Heart left ventricle (tissue), 16 donors: ENCODE results near the gene SFN. TPM values are rescaled to one million over a fixed set of nuclear protein-coding genes. Genes with fewer than 3 reads are reported as not detected.

Source experiments
- ATAC-seq, 4 donors: fragments of 200-7000 bp; cut with Tn5 transposase; one replicate each; pipeline ENCODE4 v1.9.1; 2020 to 2022; ENCODE audit warnings: moderate library complexity in 4 of 4, mild to moderate bottlenecking in 3 of 4, moderate number of reproducible peaks in 1 of 4
- DNase-seq, 5 donors: peaks; one replicate each; pipeline ENCODE4 v3.0.0-alpha.2; 2020
- H3K27ac ChIP-seq, 12 donors: fragments of 200-600 bp; sonication (generic) in 4 of 12; one replicate each; pipeline versions ENCODE4 v1.5.0 to v1.8.0; 2016 to 2022; ENCODE audit warnings: mild to moderate bottlenecking in 2 of 12
- H3K27me3 ChIP-seq, 9 donors: fragments of 200-600 bp; sonication (generic) in 2 of 9; one replicate each; pipeline versions ENCODE4 v1.5.1 to v1.8.0; 2016 to 2022; ENCODE audit warnings: mild to moderate bottlenecking in 3 of 9
- H3K36me3 ChIP-seq, 9 donors: fragments of 200-600 bp; sonication (generic) in 2 of 9; one replicate each; pipeline versions ENCODE4 v1.5.0 to v1.8.0; 2018 to 2022; ENCODE audit warnings: mild to moderate bottlenecking in 2 of 9
- H3K4me1 ChIP-seq, 12 donors: fragments of 200-600 bp; sonication (generic) in 4 of 12; one replicate each; pipeline versions ENCODE4 v1.5.0 to v1.8.0; 2016 to 2022; ENCODE audit warnings: mild to moderate bottlenecking in 3 of 12
- H3K4me3 ChIP-seq, 12 donors: fragments of 200-600 bp; sonication (generic) in 4 of 12; one replicate each; pipeline versions ENCODE4 v1.5.0 to v1.8.0; 2017 to 2022; ENCODE audit warnings: mild to moderate bottlenecking in 9 of 12, moderate library complexity in 4 of 12
- H3K9me3 ChIP-seq, 12 donors: fragments of 200-600 bp; sonication (generic) in 4 of 12; one replicate each; pipeline versions ENCODE4 v1.5.0 to v1.8.0; 2016 to 2022; ENCODE audit warnings: mild to moderate bottlenecking in 1 of 12
- POLR2A ChIP-seq, 2 donors: fragments of 450-650 bp; IDR thresholded peaks; one replicate each; pipeline ENCODE4 v1.6.1; 2017; ENCODE audit warnings: antibody characterized with exemption in 2 of 2, mild to moderate bottlenecking in 2 of 2, moderate library complexity in 2 of 2
- WGBS, 4 donors: extraction: QIAGEN DNeasy Blood & Tissue Kit in 2 of 4; methylation state at CpG; one replicate each; pipeline versions ENCODE4 v1.1.5 to v1.1.7; 2013 to 2018; 5-methylcytosine and 5-hydroxymethylcytosine counted together
- intact Hi-C, 10 donors: fragments of 100-400 bp; cut with DNase I; formaldehyde crosslinking; loops; one replicate each; pipeline versions ENCODE4 v1.11.1 to v1.14.2; 2022
- polyA plus RNA-seq, 2 donors: library from polyadenylated mRNA; stranded (reverse); fragments of 200-250 nt; gene quantifications; one replicate each; pipeline ENCODE4 v1.2.3, GENCODE V29; 2013
- total RNA-seq, 9 donors: library from RNA; depleted of rRNA in 2 of 9; stranded (reverse); fragments of >200 nt in 2 of 9; fragmentation: NEBNext Ultra II Directional in 3 of 9; extraction: Animal tissue kit (Norgen Biotek cat#: 25700) in 3 of 9; gene quantifications; one replicate each; pipeline versions ENCODE4 v1.1.0 to v1.2.4, GENCODE V29; 2016 to 2023
- TF ChIP-seq, protein P1 (sequence below), 12 donors: fragments of 200-600 bp; sonication (generic) in 4 of 12; IDR thresholded peaks; one replicate each; pipeline versions ENCODE4 v1.5.0 to v1.8.0; 2018 to 2022; ENCODE audit warnings: antibody characterized with exemption in 12 of 12, mild to moderate bottlenecking in 5 of 12
- donor health status: ischemic (EF 13 %, LVEDD 7.1; RV severe dilation, severe dysfunction).
- donor health status: healthy with polysubstance abuse.
- donor health status: DM: no; HTN: yes; CAD: no.
- donor health status: DM: no; HTN: no; CAD: no.
- donor health status: ischemic (EF 25% LVEDD 6.9; RV normal size, moderate dysfunction).
- donor health status: ischemic (EF 25% LVEDD 5.7; RV mildly dilated, moderate dysfunction).
- donor health status: healthy.
- donor health status: DM: yes; HTN: yes; CAD: no.
- donor health status: ischemic (EF 35%, LVEDD 5.7; RV mildly dilated, moderate dysfunction).
- donor health status: nonischemic (EF 11% LVEDD 7.7; RV severe dilation, severe dysfunction).
- donor health status: DM: yes; HTN: yes; CAD: no.
- donor health status: PGD.
- donor health status: ischemic (EF 29% LVEDD 5.4; RV normal size, mild dysfunction).
- donor health status: nonischemic (EF 23%, LVEDD 6.1; RV moderate dilation, normal function).

Gene SFN
- total and polyA plus RNA-seq, 11 donors: 0.11 to 0.42 (median 0.31) TPM; not detected in 7

DNA sequence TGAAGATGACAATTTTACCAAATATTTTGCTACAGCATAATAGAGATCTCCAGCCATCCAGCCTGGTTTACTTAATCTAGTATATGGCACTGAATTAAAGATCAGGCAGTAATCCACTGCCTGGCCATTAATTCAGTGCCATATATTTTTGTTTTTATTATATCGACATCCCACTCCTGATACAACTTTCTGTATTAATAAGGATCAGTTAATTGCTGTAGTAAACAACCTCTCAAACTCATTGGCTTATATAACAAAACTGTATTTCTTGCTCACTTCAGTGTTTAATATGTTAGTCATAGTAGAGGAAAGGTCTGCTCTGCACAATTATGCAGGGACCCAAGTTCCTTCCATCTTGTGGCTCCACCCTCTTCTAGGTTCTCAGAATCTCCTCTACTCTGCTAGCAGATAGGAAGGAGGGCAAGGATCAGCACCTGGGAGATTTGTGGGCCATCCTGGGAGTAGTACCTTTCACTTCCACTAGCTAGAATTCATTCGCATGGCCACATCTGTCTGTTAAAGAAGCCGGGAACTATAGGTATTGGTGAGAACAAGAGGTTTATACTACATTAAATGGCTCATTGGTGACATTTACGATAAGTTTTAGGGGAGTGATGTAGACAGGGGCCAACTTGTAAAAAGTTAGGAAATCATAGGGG lies 40.1 kb upstream of the SFN start:
- intact Hi-C loops: no loop called here
- Histone ChIP-seq H3K27me3 (no peaks in the 10 kb centered on the region), H3K9me3 (no peaks in the 10 kb centered on the region), H3K27ac (no peak overlapping the region), H3K36me3 (no peaks in the 10 kb centered on the region), H3K4me1 (peaks cover 0 to 30% (median 10%) of the 10 kb centered on the region in 12 donors), H3K4me3 (no peak overlapping the region)
- ATAC-seq (no peak), DNase-seq (no peak)
- TF ChIP-seq, protein P1, sequence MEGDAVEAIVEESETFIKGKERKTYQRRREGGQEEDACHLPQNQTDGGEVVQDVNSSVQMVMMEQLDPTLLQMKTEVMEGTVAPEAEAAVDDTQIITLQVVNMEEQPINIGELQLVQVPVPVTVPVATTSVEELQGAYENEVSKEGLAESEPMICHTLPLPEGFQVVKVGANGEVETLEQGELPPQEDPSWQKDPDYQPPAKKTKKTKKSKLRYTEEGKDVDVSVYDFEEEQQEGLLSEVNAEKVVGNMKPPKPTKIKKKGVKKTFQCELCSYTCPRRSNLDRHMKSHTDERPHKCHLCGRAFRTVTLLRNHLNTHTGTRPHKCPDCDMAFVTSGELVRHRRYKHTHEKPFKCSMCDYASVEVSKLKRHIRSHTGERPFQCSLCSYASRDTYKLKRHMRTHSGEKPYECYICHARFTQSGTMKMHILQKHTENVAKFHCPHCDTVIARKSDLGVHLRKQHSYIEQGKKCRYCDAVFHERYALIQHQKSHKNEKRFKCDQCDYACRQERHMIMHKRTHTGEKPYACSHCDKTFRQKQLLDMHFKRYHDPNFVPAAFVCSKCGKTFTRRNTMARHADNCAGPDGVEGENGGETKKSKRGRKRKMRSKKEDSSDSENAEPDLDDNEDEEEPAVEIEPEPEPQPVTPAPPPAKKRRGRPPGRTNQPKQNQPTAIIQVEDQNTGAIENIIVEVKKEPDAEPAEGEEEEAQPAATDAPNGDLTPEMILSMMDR (IDR thresholded peaks at IDR 0.05): no peak
- no peak for TF ChIP-seq POLR2A (IDR thresholded peaks at IDR 0.05)
- WGBS, 4 donors: 94 to 97% (median 95%) methylated on average over 4 of the region's 4 CpGs

DNA sequence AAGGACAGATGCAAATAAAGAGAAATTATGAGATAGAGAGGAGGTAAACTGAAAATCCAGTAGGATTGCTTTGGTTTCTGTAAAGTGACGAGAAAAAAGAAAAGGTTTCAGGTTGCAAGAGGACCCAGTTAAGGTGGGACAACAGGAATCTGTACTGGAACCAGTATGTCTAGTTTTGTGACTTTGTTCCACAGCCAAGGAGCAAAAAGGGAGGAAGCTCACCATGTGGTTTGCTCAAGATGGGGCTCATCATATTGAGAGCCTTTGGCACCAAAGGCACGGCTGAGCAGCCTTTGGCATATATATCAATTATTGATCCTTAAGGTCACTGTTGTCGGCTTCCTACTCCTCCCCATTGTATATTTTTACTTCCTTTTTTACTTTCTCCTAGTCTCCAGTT lies 38.2 kb upstream of the SFN start:
- TF ChIP-seq, protein P1 (IDR thresholded peaks at IDR 0.05): no peak
- no peak for TF ChIP-seq POLR2A (IDR thresholded peaks at IDR 0.05)
- H3K9me3 ChIP-seq: no peaks in the 10 kb centered on the region
- H3K27ac ChIP-seq: no peak overlapping the region
- peaks cover 8 to 48% (median 25%) of the 10 kb centered on the region in 12 donors for H3K4me1 ChIP-seq
- DNase-seq: no peak
- intact Hi-C loops: no loop called here
- H3K36me3 ChIP-seq: no peaks in the 10 kb centered on the region
- no peak overlapping the region for H3K4me3 ChIP-seq
- H3K27me3 ChIP-seq: no peaks in the 10 kb centered on the region
- WGBS, 4 donors: 90 to 96% (median 94%) methylated on average over 3 of the region's 3 CpGs
- ATAC-seq: no peak

GRCh38 chr1:26826261-26827105 lies 36.5 kb upstream of the SFN start, which contains the start of gene ZDHHC18:
Gene ZDHHC18 (plus strand): TSS chr1:26826688. CDS start chr1:26826805, 117 bp downstream.
- WGBS, 4 donors: 1 to 2% (median 1%) methylated on average over 21 to 107 of the region's 107 CpGs
- H3K9me3 ChIP-seq: no peaks in the 10 kb centered on the region

More at GRCh38 chr1:26826261-26827105, 36.5 kb upstream of the SFN start, which contains the start of gene ZDHHC18:
- Histone ChIP-seq H3K4me1 (peaks cover 8 to 48% (median 29%) of the 10 kb centered on the region in 12 donors), H3K27ac (peak within 1 kb of the TSS; percentile 43 to 87 (median 80)), H3K27me3 (no peaks in the 10 kb centered on the region), H3K4me3 (peak within 1 kb of the TSS; percentile 43 to 98 (median 79)), H3K36me3 (peaks cover 0 to 11% (median 0%) of the 10 kb centered on the region in 9 donors)
- no peak for TF ChIP-seq POLR2A (IDR thresholded peaks at IDR 0.05)
- TF ChIP-seq, protein P1 (IDR thresholded peaks at IDR 0.05): peak in 11 of 12 donors; percentile 19 to 74 (median 43)
- DNase-seq (peak; percentile 70 to 88 (median 78)), ATAC-seq (peak; percentile 47 to 89 (median 76))
- intact Hi-C loops: no loop called here
